ENCODE measurements around the gene MOXD1.
A peak's percentile ranks its signal among the peaks of the same experiment; 100 is the strongest.

Gene MOXD1

GRCh38 chr6:132399376-132400074, 1.8 kb downstream of the MOXD1 start (continued):
- TF ChIP-seq, protein P1, sequence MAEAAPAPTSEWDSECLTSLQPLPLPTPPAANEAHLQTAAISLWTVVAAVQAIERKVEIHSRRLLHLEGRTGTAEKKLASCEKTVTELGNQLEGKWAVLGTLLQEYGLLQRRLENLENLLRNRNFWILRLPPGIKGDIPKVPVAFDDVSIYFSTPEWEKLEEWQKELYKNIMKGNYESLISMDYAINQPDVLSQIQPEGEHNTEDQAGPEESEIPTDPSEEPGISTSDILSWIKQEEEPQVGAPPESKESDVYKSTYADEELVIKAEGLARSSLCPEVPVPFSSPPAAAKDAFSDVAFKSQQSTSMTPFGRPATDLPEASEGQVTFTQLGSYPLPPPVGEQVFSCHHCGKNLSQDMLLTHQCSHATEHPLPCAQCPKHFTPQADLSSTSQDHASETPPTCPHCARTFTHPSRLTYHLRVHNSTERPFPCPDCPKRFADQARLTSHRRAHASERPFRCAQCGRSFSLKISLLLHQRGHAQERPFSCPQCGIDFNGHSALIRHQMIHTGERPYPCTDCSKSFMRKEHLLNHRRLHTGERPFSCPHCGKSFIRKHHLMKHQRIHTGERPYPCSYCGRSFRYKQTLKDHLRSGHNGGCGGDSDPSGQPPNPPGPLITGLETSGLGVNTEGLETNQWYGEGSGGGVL (tag by site-specific recombination; IDR thresholded peaks at IDR 0.05): 0 out of 2 replicates have a peak, but pooled peaks have one; percentile 11
- no peak for TF ChIP-seq ZNF37A (tag by site-specific recombination; IDR thresholded peaks at IDR 0.05)
- peak; percentile 57; the same call in 1 of the 2 replicates for TF ChIP-seq ZNF366 (tag by site-specific recombination; conservative IDR thresholded peaks at IDR 0.05)
- TF ChIP-seq, protein P2, sequence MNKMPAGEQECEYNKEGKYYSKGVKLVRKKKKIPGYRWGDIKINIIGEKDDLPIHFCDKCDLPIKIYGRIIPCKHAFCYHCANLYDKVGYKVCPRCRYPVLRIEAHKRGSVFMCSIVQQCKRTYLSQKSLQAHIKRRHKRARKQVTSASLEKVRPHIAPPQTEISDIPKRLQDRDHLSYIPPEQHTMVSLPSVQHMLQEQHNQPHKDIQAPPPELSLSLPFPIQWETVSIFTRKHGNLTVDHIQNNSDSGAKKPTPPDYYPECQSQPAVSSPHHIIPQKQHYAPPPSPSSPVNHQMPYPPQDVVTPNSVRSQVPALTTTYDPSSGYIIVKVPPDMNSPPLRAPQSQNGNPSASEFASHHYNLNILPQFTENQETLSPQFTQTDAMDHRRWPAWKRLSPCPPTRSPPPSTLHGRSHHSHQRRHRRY (tag by site-specific recombination; IDR thresholded peaks at IDR 0.05): no peak
- peak; percentile 98 for TF ChIP-seq PRDM6 (tag by site-specific recombination; IDR thresholded peaks at IDR 0.05)
- TF ChIP-seq ZNF664 (tag by site-specific recombination; IDR thresholded peaks at IDR 0.05): peak; percentile 64; the same call in 1 of the 2 replicates
- TF ChIP-seq YY2 (tag by site-specific recombination; IDR thresholded peaks at IDR 0.05): no peak
- peak; percentile 34; the same call in 1 of the 2 replicates for TF ChIP-seq PRDM4 (tag by site-specific recombination; IDR thresholded peaks at IDR 0.05)
- TF ChIP-seq BCL11A (tag by site-specific recombination; IDR thresholded peaks at IDR 0.05; ENCODE audit: low read depth): 0 out of 2 replicates have a peak, but pooled peaks have one; percentile 45
- TF ChIP-seq ZNF10 (tag by site-specific recombination; IDR thresholded peaks at IDR 0.05): peak; percentile 36; the same call in 1 of the 2 replicates
- peak; percentile 19; the same call in 1 of the 2 replicates for TF ChIP-seq ZXDB (tag by site-specific recombination; IDR thresholded peaks at IDR 0.05)
- 0 out of 2 replicates have a peak, but pooled peaks have one; percentile 29 for TF ChIP-seq KLF10 (tag by site-specific recombination; IDR thresholded peaks at IDR 0.05)
- no peak for TF ChIP-seq ZNF248 (tag by site-specific recombination; IDR thresholded peaks at IDR 0.05)
- TF ChIP-seq, protein P3, sequence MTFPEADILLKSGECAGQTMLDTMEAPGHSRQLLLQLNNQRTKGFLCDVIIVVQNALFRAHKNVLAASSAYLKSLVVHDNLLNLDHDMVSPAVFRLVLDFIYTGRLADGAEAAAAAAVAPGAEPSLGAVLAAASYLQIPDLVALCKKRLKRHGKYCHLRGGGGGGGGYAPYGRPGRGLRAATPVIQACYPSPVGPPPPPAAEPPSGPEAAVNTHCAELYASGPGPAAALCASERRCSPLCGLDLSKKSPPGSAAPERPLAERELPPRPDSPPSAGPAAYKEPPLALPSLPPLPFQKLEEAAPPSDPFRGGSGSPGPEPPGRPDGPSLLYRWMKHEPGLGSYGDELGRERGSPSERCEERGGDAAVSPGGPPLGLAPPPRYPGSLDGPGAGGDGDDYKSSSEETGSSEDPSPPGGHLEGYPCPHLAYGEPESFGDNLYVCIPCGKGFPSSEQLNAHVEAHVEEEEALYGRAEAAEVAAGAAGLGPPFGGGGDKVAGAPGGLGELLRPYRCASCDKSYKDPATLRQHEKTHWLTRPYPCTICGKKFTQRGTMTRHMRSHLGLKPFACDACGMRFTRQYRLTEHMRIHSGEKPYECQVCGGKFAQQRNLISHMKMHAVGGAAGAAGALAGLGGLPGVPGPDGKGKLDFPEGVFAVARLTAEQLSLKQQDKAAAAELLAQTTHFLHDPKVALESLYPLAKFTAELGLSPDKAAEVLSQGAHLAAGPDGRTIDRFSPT (tag by site-specific recombination; IDR thresholded peaks at IDR 0.05): peak; percentile 77; the same call in 1 of the 2 replicates
- 0 out of 2 replicates have a peak, but pooled peaks have one; percentile 15 for TF ChIP-seq ZNF629 (tag by site-specific recombination; IDR thresholded peaks at IDR 0.05)
- 0 out of 2 replicates have a peak, but pooled peaks have one; percentile 32 for TF ChIP-seq MZF1 (tag by site-specific recombination; IDR thresholded peaks at IDR 0.05; ENCODE audit: borderline replicate concordance)
- peak; percentile 63 for TF ChIP-seq ZEB2 (tag by site-specific recombination; IDR thresholded peaks at IDR 0.05)
- TF ChIP-seq, protein P4, sequence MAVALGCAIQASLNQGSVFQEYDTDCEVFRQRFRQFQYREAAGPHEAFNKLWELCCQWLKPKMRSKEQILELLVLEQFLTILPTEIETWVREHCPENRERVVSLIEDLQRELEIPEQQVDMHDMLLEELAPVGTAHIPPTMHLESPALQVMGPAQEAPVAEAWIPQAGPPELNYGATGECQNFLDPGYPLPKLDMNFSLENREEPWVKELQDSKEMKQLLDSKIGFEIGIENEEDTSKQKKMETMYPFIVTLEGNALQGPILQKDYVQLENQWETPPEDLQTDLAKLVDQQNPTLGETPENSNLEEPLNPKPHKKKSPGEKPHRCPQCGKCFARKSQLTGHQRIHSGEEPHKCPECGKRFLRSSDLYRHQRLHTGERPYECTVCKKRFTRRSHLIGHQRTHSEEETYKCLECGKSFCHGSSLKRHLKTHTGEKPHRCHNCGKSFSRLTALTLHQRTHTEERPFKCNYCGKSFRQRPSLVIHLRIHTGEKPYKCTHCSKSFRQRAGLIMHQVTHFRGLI (tag by site-specific recombination; IDR thresholded peaks at IDR 0.05): peak; percentile 38; the same call in 1 of the 2 replicates
- TF ChIP-seq SP7 (tag by site-specific recombination; IDR thresholded peaks at IDR 0.05): peak; percentile 39; the same call in 1 of the 2 replicates
- TF ChIP-seq ZNF48 (tag by site-specific recombination; IDR thresholded peaks at IDR 0.05): no peak
- 0 out of 2 replicates have a peak, but pooled peaks have one; percentile 39 for TF ChIP-seq GLI2 (tag by site-specific recombination; IDR thresholded peaks at IDR 0.05; ENCODE audit: borderline replicate concordance, low read depth)
